ENCODE results near the gene CCSER1.

- TF ChIP-seq, protein P1, sequence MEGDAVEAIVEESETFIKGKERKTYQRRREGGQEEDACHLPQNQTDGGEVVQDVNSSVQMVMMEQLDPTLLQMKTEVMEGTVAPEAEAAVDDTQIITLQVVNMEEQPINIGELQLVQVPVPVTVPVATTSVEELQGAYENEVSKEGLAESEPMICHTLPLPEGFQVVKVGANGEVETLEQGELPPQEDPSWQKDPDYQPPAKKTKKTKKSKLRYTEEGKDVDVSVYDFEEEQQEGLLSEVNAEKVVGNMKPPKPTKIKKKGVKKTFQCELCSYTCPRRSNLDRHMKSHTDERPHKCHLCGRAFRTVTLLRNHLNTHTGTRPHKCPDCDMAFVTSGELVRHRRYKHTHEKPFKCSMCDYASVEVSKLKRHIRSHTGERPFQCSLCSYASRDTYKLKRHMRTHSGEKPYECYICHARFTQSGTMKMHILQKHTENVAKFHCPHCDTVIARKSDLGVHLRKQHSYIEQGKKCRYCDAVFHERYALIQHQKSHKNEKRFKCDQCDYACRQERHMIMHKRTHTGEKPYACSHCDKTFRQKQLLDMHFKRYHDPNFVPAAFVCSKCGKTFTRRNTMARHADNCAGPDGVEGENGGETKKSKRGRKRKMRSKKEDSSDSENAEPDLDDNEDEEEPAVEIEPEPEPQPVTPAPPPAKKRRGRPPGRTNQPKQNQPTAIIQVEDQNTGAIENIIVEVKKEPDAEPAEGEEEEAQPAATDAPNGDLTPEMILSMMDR (IDR thresholded peaks at IDR 0.05; ENCODE audit: borderline replicate concordance, extremely low read depth, low read length, poor library complexity, severe bottlenecking), result no peak
- no peak for TF ChIP-seq EZH2 (IDR thresholded peaks at IDR 0.05; ENCODE audit: borderline replicate concordance, low read depth, low read length, severe bottlenecking)
Measured at GRCh38 chr4:90842960-90843359, 715.8 kb downstream of the CCSER1 start.
